Measurements from ENCODE around the gene EMID1.

DNA sequence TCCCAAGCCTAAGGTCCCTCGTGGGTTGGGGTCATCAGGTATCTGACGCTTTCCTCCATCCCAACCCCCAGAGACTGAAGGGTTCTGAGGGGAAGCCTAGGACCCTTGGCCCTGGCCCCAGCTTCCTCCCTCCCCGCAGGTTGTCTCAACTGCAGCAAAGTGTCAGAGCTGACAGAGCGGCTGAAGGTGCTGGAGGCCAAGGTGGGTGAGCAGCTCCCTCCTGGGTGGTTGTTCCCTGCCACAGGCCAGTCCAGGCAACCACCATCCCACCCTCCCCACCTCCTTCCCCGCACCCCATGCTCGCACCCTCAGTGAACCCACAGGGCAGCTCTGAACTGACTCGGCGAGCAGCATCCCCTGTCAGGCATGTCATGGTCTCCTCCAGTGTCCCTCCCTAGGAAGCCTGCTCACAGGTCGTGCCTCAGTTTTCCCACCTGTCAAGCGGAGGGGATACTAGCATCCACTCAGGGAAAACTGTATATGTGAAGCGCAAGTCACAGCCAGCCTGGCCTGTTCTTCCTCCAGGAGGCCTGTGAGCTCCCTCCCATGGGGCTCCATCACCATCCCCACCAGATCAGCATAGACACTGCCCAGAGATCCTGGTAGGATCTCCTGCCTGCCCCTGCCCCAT, 20.8 kb downstream of the EMID1 start:
- TF ChIP-seq POLR2A (IDR thresholded peaks at IDR 0.05; ENCODE audit: extremely low read depth, insufficient read length) = no peak
- TF ChIP-seq, protein P1, sequence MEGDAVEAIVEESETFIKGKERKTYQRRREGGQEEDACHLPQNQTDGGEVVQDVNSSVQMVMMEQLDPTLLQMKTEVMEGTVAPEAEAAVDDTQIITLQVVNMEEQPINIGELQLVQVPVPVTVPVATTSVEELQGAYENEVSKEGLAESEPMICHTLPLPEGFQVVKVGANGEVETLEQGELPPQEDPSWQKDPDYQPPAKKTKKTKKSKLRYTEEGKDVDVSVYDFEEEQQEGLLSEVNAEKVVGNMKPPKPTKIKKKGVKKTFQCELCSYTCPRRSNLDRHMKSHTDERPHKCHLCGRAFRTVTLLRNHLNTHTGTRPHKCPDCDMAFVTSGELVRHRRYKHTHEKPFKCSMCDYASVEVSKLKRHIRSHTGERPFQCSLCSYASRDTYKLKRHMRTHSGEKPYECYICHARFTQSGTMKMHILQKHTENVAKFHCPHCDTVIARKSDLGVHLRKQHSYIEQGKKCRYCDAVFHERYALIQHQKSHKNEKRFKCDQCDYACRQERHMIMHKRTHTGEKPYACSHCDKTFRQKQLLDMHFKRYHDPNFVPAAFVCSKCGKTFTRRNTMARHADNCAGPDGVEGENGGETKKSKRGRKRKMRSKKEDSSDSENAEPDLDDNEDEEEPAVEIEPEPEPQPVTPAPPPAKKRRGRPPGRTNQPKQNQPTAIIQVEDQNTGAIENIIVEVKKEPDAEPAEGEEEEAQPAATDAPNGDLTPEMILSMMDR (IDR thresholded peaks at IDR 0.05; ENCODE audit: low read depth, low read length) = no peak
- TF ChIP-seq, protein P2, sequence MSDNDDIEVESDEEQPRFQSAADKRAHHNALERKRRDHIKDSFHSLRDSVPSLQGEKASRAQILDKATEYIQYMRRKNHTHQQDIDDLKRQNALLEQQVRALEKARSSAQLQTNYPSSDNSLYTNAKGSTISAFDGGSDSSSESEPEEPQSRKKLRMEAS (IDR thresholded peaks at IDR 0.05; ENCODE audit: low read depth, low read length) = no peak

Data from NB4 (cell line).